Non-pigmented ciliary epithelial cell (primary cell): ENCODE measurements around the gene PEX12.
"Not testable (repeated sequence)": the region's sequence is repeated elsewhere in the genome, so short reads cannot be mapped to it uniquely, and the experiment has no call there.

Source experiments
- DNase-seq: peaks from one replicate; pipeline ENCODE4 v3.0.0-alpha.2; 2010; ENCODE audit warnings: low read depth

PEX12 gene

GRCh38 chr17:35578197-35578928 is at the start of gene PEX12:
Gene PEX12 (minus strand): TSS chr17:35578571. CDS start chr17:35578021, 550 bp downstream.
- DNase-seq = peak; percentile 31

GRCh38 chr17:35627417-35627816 is 49.0 kb upstream of the PEX12 start:
- no peak for DNase-seq

GRCh38 chr17:35621768-35622167 is 43.4 kb upstream of the PEX12 start:
- DNase-seq = no peak

- no peak for DNase-seq
These were observed 40.3 kb upstream of the PEX12 start for GRCh38 chr17:35618628-35619027.

GRCh38 chr17:35617505-35617904 is 39.1 kb upstream of the PEX12 start:
- no peak for DNase-seq

GRCh38 chr17:35616536-35616935 is 38.2 kb upstream of the PEX12 start:
- DNase-seq = no peak

- DNase-seq = no peak
These were observed 36.4 kb upstream of the PEX12 start for GRCh38 chr17:35614810-35615209.

GRCh38 chr17:35612924-35613521 is 34.7 kb upstream of the PEX12 start:
- no peak for DNase-seq

GRCh38 chr17:35610746-35611145 is 32.4 kb upstream of the PEX12 start:
- not testable (repeated sequence) for DNase-seq

- no peak for DNase-seq
These were observed 31.5 kb upstream of the PEX12 start for GRCh38 chr17:35609831-35610230.

GRCh38 chr17:35607239-35607847 is 29.0 kb upstream of the PEX12 start:
- DNase-seq = no peak

- no peak for DNase-seq
These were observed 27.3 kb upstream of the PEX12 start for GRCh38 chr17:35605678-35606077.

GRCh38 chr17:35603674-35604073 is 25.3 kb upstream of the PEX12 start:
- DNase-seq = no peak

GRCh38 chr17:35597604-35598003 is 19.2 kb upstream of the PEX12 start:
- no peak for DNase-seq

GRCh38 chr17:35596530-35597233 is 18.3 kb upstream of the PEX12 start:
- DNase-seq = no peak

- DNase-seq = no peak
These were observed 17.7 kb upstream of the PEX12 start for GRCh38 chr17:35596072-35596471.

GRCh38 chr17:35588196-35588920 is 10.0 kb upstream of the PEX12 start:
- peak; percentile 56 for DNase-seq

- DNase-seq = peak; percentile 79
These were observed 8.9 kb upstream of the PEX12 start, which contains the start of gene AP2B1 for GRCh38 chr17:35587074-35587961. Gene AP2B1 (plus strand): TSS chr17:35587322. CDS start chr17:35594031, 6,709 bp downstream.

GRCh38 chr17:35586569-35587073 is 8.2 kb upstream of the PEX12 start:
- DNase-seq = no peak

- DNase-seq = no peak
These were observed 5.7 kb upstream of the PEX12 start for GRCh38 chr17:35584061-35584460.
